GM23338 (cell line): ENCODE data around the gene PTGS1. TPM values are rescaled to one million over a fixed set of nuclear protein-coding genes. Genes with fewer than 3 reads are reported as not detected.

Experiments
- ATAC-seq: fragments of 200-7000 bp; cut with Tn5 transposase; 3 replicates; pipeline ENCODE4 v1.9.1; 2020
- DNase-seq: peaks from one replicate; pipeline ENCODE4 v3.0.0-alpha.2; 2015; ENCODE audit warnings: low spot score
- H2AFZ ChIP-seq: fragments of 200-600 bp; sonication (generic); 2 replicates; pipeline ENCODE4 v1.8.0; 2016; ENCODE audit warnings: antibody characterized with exemption, mild to moderate bottlenecking, moderate library complexity
- H3F3A ChIP-seq: fragments of 200-600 bp; sonication (generic); replicated peaks from 2 replicates; pipeline ENCODE4 v1.8.0; 2017; ENCODE audit warnings: antibody characterized with exemption, mixed run types, low read depth
- H3K27ac ChIP-seq: fragments of 200-600 bp; sonication (generic); 2 replicates; pipeline ENCODE4 v1.6.1; 2016; ENCODE audit warnings: low read depth
- H3K27me3 ChIP-seq: fragments of 200-600 bp; sonication (generic); 2 replicates; pipeline ENCODE4 v1.8.0; 2016; ENCODE audit warnings: mild to moderate bottlenecking, mixed run types, moderate library complexity; ENCODE audit not compliant: insufficient read depth
- H3K36me3 ChIP-seq: fragments of 200-600 bp; sonication (generic); 2 replicates; pipeline ENCODE4 v1.8.0; 2016; ENCODE audit warnings: mild to moderate bottlenecking; ENCODE audit not compliant: insufficient read depth
- H3K4me1 ChIP-seq: fragments of 200-600 bp; sonication (generic); 2 replicates; pipeline ENCODE4 v1.8.0; 2016; ENCODE audit warnings: mild to moderate bottlenecking, moderate library complexity; ENCODE audit not compliant: insufficient read depth
- H3K4me2 ChIP-seq: fragments of 200-600 bp; sonication (generic); 2 replicates; pipeline ENCODE4 v1.7.1; 2017; ENCODE audit warnings: mixed run types
- H3K4me3 ChIP-seq: fragments of 200-600 bp; sonication (generic); 2 replicates; pipeline ENCODE4 v1.6.1; 2016; ENCODE audit warnings: mixed run types
- H3K79me2 ChIP-seq: fragments of 200-600 bp; sonication (generic); replicated peaks from 2 replicates; pipeline ENCODE4 v1.8.0; 2017; ENCODE audit warnings: mild to moderate bottlenecking; ENCODE audit not compliant: insufficient read depth
- H3K9me2 ChIP-seq: fragments of 200-600 bp; sonication (generic); 2 replicates; pipeline ENCODE4 v1.8.0; 2017; ENCODE audit not compliant: insufficient read depth
- H4K20me1 ChIP-seq: fragments of 200-600 bp; sonication (generic); replicated peaks from 2 replicates; pipeline ENCODE4 v1.8.0; 2017; ENCODE audit warnings: mild to moderate bottlenecking; ENCODE audit not compliant: insufficient read depth
- H3K27ac Mint-ChIP-seq: 2 replicates; pipeline ENCODE4 v1.8.0; 2020; ENCODE audit warnings: inconsistent platforms, mild to moderate bottlenecking, moderate library complexity, mixed read lengths
- H3K27me3 Mint-ChIP-seq: 3 replicates; pipeline ENCODE4 v1.8.0; 2022; ENCODE audit warnings: low read depth, mild to moderate bottlenecking, moderate library complexity, mixed read lengths, inconsistent platforms; ENCODE audit not compliant: insufficient read depth, poor library complexity
- H3K36me3 Mint-ChIP-seq: 3 replicates; pipeline ENCODE4 v1.8.0; 2021; ENCODE audit warnings: low read depth, mild to moderate bottlenecking, inconsistent platforms, moderate library complexity, mixed read lengths
- H3K4me1 Mint-ChIP-seq: 3 replicates; pipeline ENCODE4 v1.8.0; 2020; ENCODE audit warnings: mild to moderate bottlenecking, inconsistent platforms, mixed read lengths
- H3K4me3 Mint-ChIP-seq: 3 replicates; pipeline ENCODE4 v1.8.0; 2021; ENCODE audit warnings: moderate library complexity, mild to moderate bottlenecking, inconsistent platforms, mixed read lengths
- H3K9me3 Mint-ChIP-seq: 3 replicates; pipeline ENCODE4 v1.8.0; 2020; ENCODE audit warnings: moderate library complexity, mild to moderate bottlenecking, inconsistent platforms, mixed read lengths
- CREB1 ChIP-seq: fragments of 250-450 bp; sonication (Bioruptor Pico); IDR thresholded peaks from 2 replicates; pipeline ENCODE4 v1.5.0; 2020; ENCODE audit warnings: low read depth, mild to moderate bottlenecking, moderate library complexity
- ETS1 ChIP-seq: IDR thresholded peaks from 2 replicates; pipeline ENCODE4 v1.6.1; 2016; ENCODE audit warnings: antibody characterized with exemption
- EZH2 ChIP-seq: fragments of 200-600 bp; sonication (generic); IDR thresholded peaks from one replicate; pipeline ENCODE4 v1.8.0; 2017; ENCODE audit warnings: antibody characterized with exemption, mild to moderate bottlenecking, low read depth; ENCODE audit not compliant: unreplicated experiment
- EZH2phosphoT487 ChIP-seq: fragments of 200-600 bp; sonication (generic); IDR thresholded peaks from one replicate; pipeline ENCODE4 v1.8.1; 2018; ENCODE audit warnings: antibody characterized with exemption; ENCODE audit not compliant: unreplicated experiment
- POLR2AphosphoS5 ChIP-seq: IDR thresholded peaks from 2 replicates; pipeline ENCODE4 v1.6.1; 2016; ENCODE audit warnings: antibody characterized with exemption, low read depth
- STAT1 ChIP-seq: IDR thresholded peaks from one replicate; pipeline ENCODE4 v1.6.1; 2016; ENCODE audit warnings: antibody characterized with exemption; ENCODE audit not compliant: unreplicated experiment
- ZNF114 ChIP-seq: fragments of 250-450 bp; sonication (Bioruptor Pico); IDR thresholded peaks from 2 replicates; pipeline ENCODE4 v1.5.0; 2020; ENCODE audit warnings: mild to moderate bottlenecking, moderate library complexity
- ZNF331 ChIP-seq: fragments of 250-450 bp; sonication (Bioruptor Pico); IDR thresholded peaks from 2 replicates; pipeline ENCODE4 v1.5.0; 2020; ENCODE audit warnings: low read depth, mild to moderate bottlenecking, moderate library complexity
- ZNF462 ChIP-seq: fragments of 250-450 bp; sonication (Bioruptor Pico); IDR thresholded peaks from 2 replicates; pipeline ENCODE4 v1.5.0; 2020; ENCODE audit warnings: mild to moderate bottlenecking, moderate library complexity
- polyA plus RNA-seq: library from polyadenylated mRNA; unstranded; fragments of >200 nt; fragmentation: Nextera tagmentation; extraction: Ambion mirVana; gene quantifications from 2 replicates; pipeline ENCODE4 v1.2.1, GENCODE V29; 2016
- total RNA-seq: library from RNA; depleted of rRNA; stranded (reverse); fragments of >200 nt; shearing (Covaris generic); gene quantifications from 2 replicates; pipeline ENCODE4 v1.2.3, GENCODE V29; 2014
- TF ChIP-seq, protein P1 (sequence below), 2 experiments: fragments of 200-600 bp in 1 of 2; sonication (generic) in 1 of 2; conservative IDR thresholded peaks; 2 replicates each; pipeline versions ENCODE4 v1.5.1 to v1.6.1; 2016 to 2017; ENCODE audit warnings: antibody characterized with exemption in 2 of 2, low read depth in 2 of 2, mild to moderate bottlenecking in 2 of 2, moderate library complexity in 1 of 2

Gene PTGS1
- total and polyA plus RNA-seq, 2 experiments from 2014 or later: 0.48 to 1.3 TPM

DNA sequence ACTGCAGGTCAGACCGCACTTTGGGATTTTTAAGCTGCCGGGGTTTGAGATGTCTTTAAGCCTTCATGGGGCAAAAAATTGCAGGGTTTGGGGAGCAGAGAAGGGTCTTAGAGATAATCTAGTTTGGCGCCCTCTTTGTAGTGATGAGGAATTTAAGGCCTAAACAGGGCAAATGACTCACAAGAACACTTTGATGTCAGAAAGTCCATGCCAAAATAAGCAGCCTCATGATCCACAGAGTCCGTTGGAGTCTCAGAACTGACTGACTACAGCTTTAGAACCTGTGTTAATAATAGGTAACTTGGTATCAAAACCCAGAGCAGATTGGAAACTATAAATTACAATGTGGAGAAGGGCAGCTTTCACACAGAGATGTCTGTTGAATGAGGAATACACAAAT lies 35.9 kb upstream of the PTGS1 start:
- H3K4me2 ChIP-seq: no peak overlapping the region
- H2AFZ ChIP-seq: no peak overlapping the region
- DNase-seq (no peak), ATAC-seq (no peak)
- peaks cover 66% of the 10 kb centered on the region for H3K4me1 ChIP-seq
- Mint-ChIP-seq H3K27me3 (peaks cover 15% of the 10 kb centered on the region), H3K4me3 (no peak overlapping the region), H3K27ac (no peak overlapping the region), H3K36me3 (no peaks in the 10 kb centered on the region), H3K9me3 (no peaks in the 10 kb centered on the region), H3K4me1 (peaks cover 76% of the 10 kb centered on the region)
- no peaks in the 10 kb centered on the region for H3K27me3 ChIP-seq
- no peaks in the 10 kb centered on the region; the same call in 1 of the 2 replicates for H4K20me1 ChIP-seq
- no peak overlapping the region for H3K27ac ChIP-seq
- H3K79me2 ChIP-seq: no peaks in the 10 kb centered on the region
- H3K36me3 ChIP-seq: no peaks in the 10 kb centered on the region
- TF ChIP-seq ZNF114 (CRISPR knock-in tag) (no peak), EZH2phosphoT487 (no peak)
- TF ChIP-seq, protein P1, sequence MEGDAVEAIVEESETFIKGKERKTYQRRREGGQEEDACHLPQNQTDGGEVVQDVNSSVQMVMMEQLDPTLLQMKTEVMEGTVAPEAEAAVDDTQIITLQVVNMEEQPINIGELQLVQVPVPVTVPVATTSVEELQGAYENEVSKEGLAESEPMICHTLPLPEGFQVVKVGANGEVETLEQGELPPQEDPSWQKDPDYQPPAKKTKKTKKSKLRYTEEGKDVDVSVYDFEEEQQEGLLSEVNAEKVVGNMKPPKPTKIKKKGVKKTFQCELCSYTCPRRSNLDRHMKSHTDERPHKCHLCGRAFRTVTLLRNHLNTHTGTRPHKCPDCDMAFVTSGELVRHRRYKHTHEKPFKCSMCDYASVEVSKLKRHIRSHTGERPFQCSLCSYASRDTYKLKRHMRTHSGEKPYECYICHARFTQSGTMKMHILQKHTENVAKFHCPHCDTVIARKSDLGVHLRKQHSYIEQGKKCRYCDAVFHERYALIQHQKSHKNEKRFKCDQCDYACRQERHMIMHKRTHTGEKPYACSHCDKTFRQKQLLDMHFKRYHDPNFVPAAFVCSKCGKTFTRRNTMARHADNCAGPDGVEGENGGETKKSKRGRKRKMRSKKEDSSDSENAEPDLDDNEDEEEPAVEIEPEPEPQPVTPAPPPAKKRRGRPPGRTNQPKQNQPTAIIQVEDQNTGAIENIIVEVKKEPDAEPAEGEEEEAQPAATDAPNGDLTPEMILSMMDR (conservative IDR thresholded peaks at IDR 0.05; ENCODE audit: low read depth in 2 of 2): peak in 1 of 2 experiments; percentile 35; a peak in 1 of 4 replicates
- H3F3A ChIP-seq: 0 out of 2 replicates have a peak, but pooled peaks cover 4% of the 10 kb centered on the region
- no peak overlapping the region for H3K4me3 ChIP-seq
- H3K9me2 ChIP-seq: no peaks in the 10 kb centered on the region

- Mint-ChIP-seq H3K4me3 (0 out of 3 replicates have a peak overlapping the region, but pooled peaks have one; percentile 59), H3K27me3 (peaks cover 23% of the 10 kb centered on the region), H3K36me3 (no peaks in the 10 kb centered on the region), H3K9me3 (no peaks in the 10 kb centered on the region), H3K27ac (no peak overlapping the region), H3K4me1 (peaks cover 78% of the 10 kb centered on the region)
- H3K9me2 ChIP-seq: no peaks in the 10 kb centered on the region
- peaks cover 71% of the 10 kb centered on the region for H3K4me1 ChIP-seq
- H3K79me2 ChIP-seq: no peaks in the 10 kb centered on the region
- H4K20me1 ChIP-seq: no peaks in the 10 kb centered on the region; the same call in 1 of the 2 replicates
- 0 out of 2 replicates have a peak, but pooled peaks cover 4% of the 10 kb centered on the region for H3F3A ChIP-seq
- no peaks in the 10 kb centered on the region for H3K27me3 ChIP-seq
- peak overlapping the region; percentile 79 for H3K4me2 ChIP-seq
- peak overlapping the region; percentile 19 for H2AFZ ChIP-seq
- no peak for ATAC-seq
- no peak for DNase-seq
- no peak overlapping the region for H3K27ac ChIP-seq
- H3K4me3 ChIP-seq: peak overlapping the region; percentile 44; the same call in 1 of the 2 replicates
- H3K36me3 ChIP-seq: no peaks in the 10 kb centered on the region
- TF ChIP-seq EZH2 (no peak), CREB1 (no peak), ETS1 (no peak), POLR2AphosphoS5 (no peak), ZNF331 (CRISPR knock-in tag) (no peak), STAT1 (no peak), ZNF462 (CRISPR knock-in tag) (no peak), EZH2phosphoT487 (no peak)
Observed at GRCh38 chr9:122336189-122336588, 34.6 kb upstream of the PTGS1 start.
